ENCODE data around the gene MAGOH. TPM values are rescaled to one million over a fixed set of nuclear protein-coding genes. Genes with fewer than 3 reads are reported as not detected.
"Not testable (repeated sequence)": the region's sequence is repeated elsewhere in the genome, so short reads cannot be mapped to it uniquely, and the experiment has no call there.

Gene MAGOH
- polyA plus RNA-seq, 3 donors: 22.9 to 70.8 (median 69.2) TPM

GRCh38 chr1:53206735-53207379, 31.5 kb downstream of the MAGOH start:
- H3K27ac Mint-ChIP-seq: peak overlapping the region in 3 of 7 donors; percentile 14 to 43 (median 19)
- WGBS (ENCODE audit: insufficient coverage): no CpG with 5 or more reads among the region's 1 CpG
- H3K4me3 Mint-ChIP-seq: no peak overlapping the region

GRCh38 chr1:53206083-53206685, 32.1 kb downstream of the MAGOH start:
- H3K4me1 Mint-ChIP-seq; H3K27me3 Mint-ChIP-seq (ENCODE audit: low read depth in 3 of 3); H2AFZ ChIP-seq (ENCODE audit: insufficient read depth, low read depth, low read length, poor library complexity, severe bottlenecking); H3K27me3 ChIP-seq (ENCODE audit: control insufficient read depth in 2 of 2, insufficient read depth in 2 of 2, low read length in 2 of 2); H3K4me3 Mint-ChIP-seq; H3K27ac ChIP-seq (ENCODE audit: low read depth in 1 of 2, low read length in 2 of 2); intact Hi-C loops (cut with micrococcal nuclease); H3K79me2 ChIP-seq (ENCODE audit: insufficient read depth, low read length); H3K4me2 ChIP-seq (replicated peaks; ENCODE audit: extremely low read depth, low read length, poor library complexity, severe bottlenecking); H3K9ac ChIP-seq (ENCODE audit: insufficient read depth, low read length, poor library complexity, severe bottlenecking); H3K4me1 ChIP-seq (ENCODE audit: control insufficient read depth in 1 of 2, insufficient read depth in 2 of 2, low read length in 2 of 2); H4K20me1 ChIP-seq (ENCODE audit: insufficient read depth, low read length); H3K4me3 ChIP-seq (replicated peaks in 1 of 3; ENCODE audit: low read depth in 2 of 3, low read length in 3 of 3); H3K27ac Mint-ChIP-seq; DNase-seq: not testable (repeated sequence)
- H3K9me3 ChIP-seq (replicated peaks in 1 of 2; ENCODE audit: control insufficient read depth in 1 of 2, insufficient read depth in 1 of 2, low read length in 2 of 2): peaks cover 18 to 21% of the 10 kb centered on the region in 2 donors
- 94% methylated on average over 3 of the region's 3 CpGs for WGBS (ENCODE audit: insufficient coverage)
- H3K9me3 Mint-ChIP-seq: peaks cover 19 to 32% (median 25%) of the 10 kb centered on the region in 7 donors
- peaks cover 83 to 100% of the 10 kb centered on the region in 2 donors for H3K36me3 ChIP-seq (replicated peaks in 1 of 2; ENCODE audit: control insufficient read depth in 1 of 2, insufficient read depth in 2 of 2, low read length in 2 of 2)
- peaks cover 82 to 95% of the 10 kb centered on the region in 2 donors for H3K36me3 Mint-ChIP-seq

More at GRCh38 chr1:53206735-53207379, 31.5 kb downstream of the MAGOH start:
- Histone ChIP-seq H3K4me3 (replicated peaks in 1 of 3; ENCODE audit: low read depth in 2 of 3, low read length in 3 of 3) (no peak overlapping the region), H4K20me1 (ENCODE audit: insufficient read depth, low read length) (peaks cover 4% of the 10 kb centered on the region), H3K27ac (ENCODE audit: low read depth in 1 of 2, low read length in 2 of 2) (no peak overlapping the region), H3K4me2 (replicated peaks; ENCODE audit: extremely low read depth, low read length, poor library complexity, severe bottlenecking) (no peak overlapping the region), H3K79me2 (ENCODE audit: insufficient read depth, low read length) (peaks cover 5% of the 10 kb centered on the region), H3K9ac (ENCODE audit: insufficient read depth, low read length, poor library complexity, severe bottlenecking) (no peak overlapping the region), H3K4me1 (ENCODE audit: control insufficient read depth in 1 of 2, insufficient read depth in 2 of 2, low read length in 2 of 2) (no peaks in the 10 kb centered on the region), H2AFZ (ENCODE audit: insufficient read depth, low read depth, low read length, poor library complexity, severe bottlenecking) (no peak overlapping the region), H3K27me3 (ENCODE audit: control insufficient read depth in 2 of 2, insufficient read depth in 2 of 2, low read length in 2 of 2) (no peaks in the 10 kb centered on the region), H3K36me3 (replicated peaks in 1 of 2; ENCODE audit: control insufficient read depth in 1 of 2, insufficient read depth in 2 of 2, low read length in 2 of 2) (peaks cover 81 to 100% of the 10 kb centered on the region in 2 donors), H3K9me3 (replicated peaks in 1 of 2; ENCODE audit: control insufficient read depth in 1 of 2, insufficient read depth in 1 of 2, low read length in 2 of 2) (peaks cover 18 to 21% of the 10 kb centered on the region in 2 donors)
- TF ChIP-seq CTCF (IDR thresholded peaks at IDR 0.05): no peak
- no peaks in the 10 kb centered on the region for H3K4me1 Mint-ChIP-seq
- peaks cover 19 to 32% (median 25%) of the 10 kb centered on the region in 7 donors for H3K9me3 Mint-ChIP-seq
- DNase-seq: no peak
- H3K27me3 Mint-ChIP-seq (ENCODE audit: low read depth in 3 of 3): no peaks in the 10 kb centered on the region
- intact Hi-C loops (cut with micrococcal nuclease): no loop called here
- peaks cover 84 to 99% of the 10 kb centered on the region in 2 donors for H3K36me3 Mint-ChIP-seq

- intact Hi-C loops (cut with micrococcal nuclease); H2AFZ ChIP-seq (ENCODE audit: insufficient read depth, low read depth, low read length, poor library complexity, severe bottlenecking); H3K9ac ChIP-seq (ENCODE audit: insufficient read depth, low read length, poor library complexity, severe bottlenecking); H3K27me3 ChIP-seq (ENCODE audit: control insufficient read depth in 2 of 2, insufficient read depth in 2 of 2, low read length in 2 of 2); H3K4me3 ChIP-seq (replicated peaks in 1 of 3; ENCODE audit: low read depth in 2 of 3, low read length in 3 of 3); DNase-seq; H3K79me2 ChIP-seq (ENCODE audit: insufficient read depth, low read length); H3K27ac ChIP-seq (ENCODE audit: low read depth in 1 of 2, low read length in 2 of 2); H3K27me3 Mint-ChIP-seq (ENCODE audit: low read depth in 3 of 3); H3K4me1 Mint-ChIP-seq; H3K4me2 ChIP-seq (replicated peaks; ENCODE audit: extremely low read depth, low read length, poor library complexity, severe bottlenecking); H3K27ac Mint-ChIP-seq; H3K4me1 ChIP-seq (ENCODE audit: control insufficient read depth in 1 of 2, insufficient read depth in 2 of 2, low read length in 2 of 2); H4K20me1 ChIP-seq (ENCODE audit: insufficient read depth, low read length); H3K4me3 Mint-ChIP-seq: not testable (repeated sequence)
- 100% methylated on average over 1 of the region's 1 CpG for WGBS (ENCODE audit: insufficient coverage)
- Mint-ChIP-seq H3K36me3 (peaks cover 82 to 95% of the 10 kb centered on the region in 2 donors), H3K9me3 (peaks cover 19 to 32% (median 25%) of the 10 kb centered on the region in 7 donors)
- Histone ChIP-seq H3K36me3 (replicated peaks in 1 of 2; ENCODE audit: control insufficient read depth in 1 of 2, insufficient read depth in 2 of 2, low read length in 2 of 2) (peaks cover 82 to 100% of the 10 kb centered on the region in 2 donors), H3K9me3 (replicated peaks in 1 of 2; ENCODE audit: control insufficient read depth in 1 of 2, insufficient read depth in 1 of 2, low read length in 2 of 2) (peaks cover 18 to 21% of the 10 kb centered on the region in 2 donors)
Measured at GRCh38 chr1:53205496-53205895, 32.8 kb downstream of the MAGOH start.
